ENCODE measurements around the gene ADGRF4. TPM values are rescaled to one million over a fixed set of nuclear protein-coding genes. Genes with fewer than 3 reads are reported as not detected.

ADGRF4 gene
- total RNA-seq, 1 experiment from 2014 or later, result 0.10 TPM

DNA sequence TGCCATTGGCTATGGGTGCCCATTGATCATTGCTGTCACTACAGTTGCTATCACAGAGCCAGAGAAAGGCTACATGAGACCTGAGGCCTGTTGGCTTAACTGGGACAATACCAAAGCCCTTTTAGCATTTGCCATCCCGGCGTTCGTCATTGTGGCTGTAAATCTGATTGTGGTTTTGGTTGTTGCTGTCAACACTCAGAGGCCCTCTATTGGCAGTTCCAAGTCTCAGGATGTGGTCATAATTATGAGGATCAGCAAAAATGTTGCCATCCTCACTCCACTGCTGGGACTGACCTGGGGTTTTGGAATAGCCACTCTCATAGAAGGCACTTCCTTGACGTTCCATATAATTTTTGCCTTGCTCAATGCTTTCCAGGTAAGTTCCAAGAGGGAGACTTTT is 16.4 kb downstream of the ADGRF4 start:
- TF ChIP-seq TCF7L2 (IDR thresholded peaks at IDR 0.05; ENCODE audit: low read depth, low read length), result no peak
- TF ChIP-seq, protein P1, sequence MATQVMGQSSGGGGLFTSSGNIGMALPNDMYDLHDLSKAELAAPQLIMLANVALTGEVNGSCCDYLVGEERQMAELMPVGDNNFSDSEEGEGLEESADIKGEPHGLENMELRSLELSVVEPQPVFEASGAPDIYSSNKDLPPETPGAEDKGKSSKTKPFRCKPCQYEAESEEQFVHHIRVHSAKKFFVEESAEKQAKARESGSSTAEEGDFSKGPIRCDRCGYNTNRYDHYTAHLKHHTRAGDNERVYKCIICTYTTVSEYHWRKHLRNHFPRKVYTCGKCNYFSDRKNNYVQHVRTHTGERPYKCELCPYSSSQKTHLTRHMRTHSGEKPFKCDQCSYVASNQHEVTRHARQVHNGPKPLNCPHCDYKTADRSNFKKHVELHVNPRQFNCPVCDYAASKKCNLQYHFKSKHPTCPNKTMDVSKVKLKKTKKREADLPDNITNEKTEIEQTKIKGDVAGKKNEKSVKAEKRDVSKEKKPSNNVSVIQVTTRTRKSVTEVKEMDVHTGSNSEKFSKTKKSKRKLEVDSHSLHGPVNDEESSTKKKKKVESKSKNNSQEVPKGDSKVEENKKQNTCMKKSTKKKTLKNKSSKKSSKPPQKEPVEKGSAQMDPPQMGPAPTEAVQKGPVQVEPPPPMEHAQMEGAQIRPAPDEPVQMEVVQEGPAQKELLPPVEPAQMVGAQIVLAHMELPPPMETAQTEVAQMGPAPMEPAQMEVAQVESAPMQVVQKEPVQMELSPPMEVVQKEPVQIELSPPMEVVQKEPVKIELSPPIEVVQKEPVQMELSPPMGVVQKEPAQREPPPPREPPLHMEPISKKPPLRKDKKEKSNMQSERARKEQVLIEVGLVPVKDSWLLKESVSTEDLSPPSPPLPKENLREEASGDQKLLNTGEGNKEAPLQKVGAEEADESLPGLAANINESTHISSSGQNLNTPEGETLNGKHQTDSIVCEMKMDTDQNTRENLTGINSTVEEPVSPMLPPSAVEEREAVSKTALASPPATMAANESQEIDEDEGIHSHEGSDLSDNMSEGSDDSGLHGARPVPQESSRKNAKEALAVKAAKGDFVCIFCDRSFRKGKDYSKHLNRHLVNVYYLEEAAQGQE (IDR thresholded peaks at IDR 0.05; ENCODE audit: insufficient read depth in 1 of 2, low read depth in 2 of 2, low read length in 1 of 2), result no peak
- TF ChIP-seq, protein P2, sequence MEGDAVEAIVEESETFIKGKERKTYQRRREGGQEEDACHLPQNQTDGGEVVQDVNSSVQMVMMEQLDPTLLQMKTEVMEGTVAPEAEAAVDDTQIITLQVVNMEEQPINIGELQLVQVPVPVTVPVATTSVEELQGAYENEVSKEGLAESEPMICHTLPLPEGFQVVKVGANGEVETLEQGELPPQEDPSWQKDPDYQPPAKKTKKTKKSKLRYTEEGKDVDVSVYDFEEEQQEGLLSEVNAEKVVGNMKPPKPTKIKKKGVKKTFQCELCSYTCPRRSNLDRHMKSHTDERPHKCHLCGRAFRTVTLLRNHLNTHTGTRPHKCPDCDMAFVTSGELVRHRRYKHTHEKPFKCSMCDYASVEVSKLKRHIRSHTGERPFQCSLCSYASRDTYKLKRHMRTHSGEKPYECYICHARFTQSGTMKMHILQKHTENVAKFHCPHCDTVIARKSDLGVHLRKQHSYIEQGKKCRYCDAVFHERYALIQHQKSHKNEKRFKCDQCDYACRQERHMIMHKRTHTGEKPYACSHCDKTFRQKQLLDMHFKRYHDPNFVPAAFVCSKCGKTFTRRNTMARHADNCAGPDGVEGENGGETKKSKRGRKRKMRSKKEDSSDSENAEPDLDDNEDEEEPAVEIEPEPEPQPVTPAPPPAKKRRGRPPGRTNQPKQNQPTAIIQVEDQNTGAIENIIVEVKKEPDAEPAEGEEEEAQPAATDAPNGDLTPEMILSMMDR (IDR thresholded peaks at IDR 0.05), result no peak
- no peak for TF ChIP-seq SIN3A (IDR thresholded peaks at IDR 0.05; ENCODE audit: borderline replicate concordance, insufficient read depth, low read depth, low read length)
- TF ChIP-seq POLR2AphosphoS5 (IDR thresholded peaks at IDR 0.05; ENCODE audit: low read depth, low read length), result no peak
- CTCF ChIA-PET, result no interaction called here

DNA sequence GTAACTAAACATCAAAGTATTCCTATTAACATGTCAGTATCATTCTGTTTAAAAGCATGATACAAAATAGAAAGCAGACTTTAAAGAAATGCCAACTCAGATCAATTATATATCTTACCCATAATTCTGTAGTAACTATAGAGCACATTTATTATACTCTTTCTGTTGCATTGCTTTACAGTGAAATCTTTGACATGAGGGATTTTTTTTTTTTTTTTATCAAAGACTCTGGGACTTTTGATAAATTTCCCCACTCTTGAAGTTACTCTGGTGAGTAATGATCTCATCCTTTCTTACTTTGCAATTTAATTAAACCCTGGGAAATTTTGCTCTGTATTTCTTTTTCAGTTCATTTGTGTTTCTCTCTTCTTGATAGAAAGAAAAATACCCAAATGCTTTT is 17.4 kb downstream of the ADGRF4 start:
- no peaks in the 10 kb centered on the region for H3K4me1 ChIP-seq (ENCODE audit: control insufficient read depth, insufficient read depth, low read length)
- H3K27ac ChIP-seq (ENCODE audit: low read length), result no peak overlapping the region
- ChIA-PET CTCF (no interaction called here), POLR2A (no interaction called here)
- BruUV-seq (replicated peaks), result no TSS peak
- TF ChIP-seq SIN3A (IDR thresholded peaks at IDR 0.05; ENCODE audit: borderline replicate concordance, insufficient read depth, low read depth, low read length), result no peak
- TF ChIP-seq, protein P1 (IDR thresholded peaks at IDR 0.05; ENCODE audit: insufficient read depth in 1 of 2, low read depth in 2 of 2, low read length in 1 of 2), result no peak
- TF ChIP-seq TCF7L2 (IDR thresholded peaks at IDR 0.05; ENCODE audit: low read depth, low read length), result no peak
- TF ChIP-seq, protein P2 (IDR thresholded peaks at IDR 0.05), result no peak
- no peak for TF ChIP-seq POLR2AphosphoS5 (IDR thresholded peaks at IDR 0.05; ENCODE audit: low read depth, low read length)
- DNase-seq (ENCODE audit: low read depth, low spot score), result no peak
- in situ Hi-C loops (cut with HindIII; ENCODE audit: low pct_unique_long_range_greater_than_20kb, low sequenced_read_pairs), result no loop called here
- no peak for ATAC-seq
- H3K36me3 ChIP-seq (ENCODE audit: control insufficient read depth, insufficient read depth, low read length), result no peaks in the 10 kb centered on the region
- H3K4me3 ChIP-seq (ENCODE audit: low read depth in 2 of 2, low read length in 2 of 2), result no peak overlapping the region
- H3K27me3 ChIP-seq (ENCODE audit: control insufficient read depth, insufficient read depth, low read length), result no peaks in the 10 kb centered on the region
- no peaks in the 10 kb centered on the region for H3K9me3 ChIP-seq (ENCODE audit: control insufficient read depth, insufficient read depth, low read depth, low read length)
- intact Hi-C loops (cut with micrococcal nuclease; ENCODE audit: unreplicated experiment), result no loop called here

More for the DNA sequence above, 16.4 kb downstream of the ADGRF4 start:
- H3K4me1 ChIP-seq (ENCODE audit: control insufficient read depth, insufficient read depth, low read length), result no peaks in the 10 kb centered on the region
- no peaks in the 10 kb centered on the region for H3K36me3 ChIP-seq (ENCODE audit: control insufficient read depth, insufficient read depth, low read length)
- POLR2A ChIA-PET, result no interaction called here
- BruUV-seq (replicated peaks), result no TSS peak
- H3K27ac ChIP-seq (ENCODE audit: low read length), result no peak overlapping the region
- intact Hi-C loops (cut with micrococcal nuclease; ENCODE audit: unreplicated experiment), result no loop called here
- in situ Hi-C loops (cut with HindIII; ENCODE audit: low pct_unique_long_range_greater_than_20kb, low sequenced_read_pairs), result no loop called here
- ATAC-seq (no peak), DNase-seq (ENCODE audit: low read depth, low spot score) (no peak)
- H3K27me3 ChIP-seq (ENCODE audit: control insufficient read depth, insufficient read depth, low read length), result no peaks in the 10 kb centered on the region
- H3K4me3 ChIP-seq (ENCODE audit: low read depth in 2 of 2, low read length in 2 of 2), result no peak overlapping the region
- H3K9me3 ChIP-seq (ENCODE audit: control insufficient read depth, insufficient read depth, low read depth, low read length), result no peaks in the 10 kb centered on the region
